ENCODE data around the gene NCS1. TPM values are rescaled to one million over a fixed set of nuclear protein-coding genes. Genes with fewer than 3 reads are reported as not detected.

The NCS1 gene
- total and polyA plus RNA-seq, 2 of the 8 experiments (the other 6 are each of a cell fraction or from before 2014, with no cell fraction given), result 34.7 to 47.6 TPM

DNA sequence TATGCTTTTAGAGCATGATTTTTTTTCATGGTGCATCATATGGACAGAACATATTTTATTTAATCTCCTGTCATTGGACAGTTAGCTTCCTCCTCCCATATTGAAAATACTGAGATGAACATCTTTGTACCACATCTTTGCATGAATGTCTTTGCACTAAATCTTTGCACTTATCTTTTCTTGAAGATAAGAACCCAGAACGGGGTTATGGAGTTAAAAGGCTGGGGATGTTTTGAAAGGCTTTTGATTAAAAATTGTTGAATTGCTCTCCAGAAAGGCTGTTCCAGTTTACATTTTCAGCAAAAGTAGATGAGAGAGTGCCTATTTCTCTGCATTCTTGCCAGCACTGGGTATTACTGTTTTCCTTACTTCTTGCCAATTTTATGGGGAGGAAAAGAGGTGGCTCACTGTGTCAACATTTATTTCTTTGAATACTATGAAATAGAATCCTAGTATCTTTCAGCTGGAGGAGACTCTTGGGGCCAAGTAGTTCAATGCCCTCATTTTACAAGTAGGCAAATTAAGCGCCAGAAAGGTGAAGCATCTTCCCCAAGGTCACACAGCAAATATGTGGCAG, 7.2 kb downstream of the NCS1 start:
- Histone ChIP-seq H3K23me2 (ENCODE audit: low read depth, low read length) (no peaks in the 10 kb centered on the region; the same call in 1 of the 2 replicates), H4K91ac (replicated peaks; ENCODE audit: insufficient read length, low read length) (no peak overlapping the region), H3K9me3 (ENCODE audit: insufficient read depth in 2 of 2, low read depth in 1 of 2, low read length in 1 of 2) (no peaks in the 10 kb centered on the region), H3K79me2 (ENCODE audit: control insufficient read depth in 1 of 2, insufficient read depth in 2 of 2, low read length in 2 of 2) (peaks cover 0 to 33% of the 10 kb centered on the region in 2 experiments; a peak in 2 of 4 replicates), H3K79me1 (ENCODE audit: low read depth, low read length) (peaks cover 19% of the 10 kb centered on the region), H4K8ac (ENCODE audit: extremely low read depth, insufficient read depth, low read length) (no peak overlapping the region), H3K27me3 (replicated peaks in 1 of 4; ENCODE audit: control insufficient read depth in 3 of 4, extremely low read depth in 1 of 4, insufficient read depth in 3 of 4, low read length in 3 of 4) (no peaks in the 10 kb centered on the region), H3K18ac (ENCODE audit: extremely low read depth, low read length) (no peak overlapping the region), H3K36me3 (ENCODE audit: control insufficient read depth in 2 of 4, insufficient read depth in 4 of 4, low read length in 3 of 4) (no peaks in the 10 kb centered on the region), H2BK15ac (ENCODE audit: low read length) (no peak overlapping the region), H2BK5ac (ENCODE audit: low read depth, low read length) (no peak overlapping the region), H3K14ac (ENCODE audit: insufficient read length) (no peak overlapping the region), H3K4me3 (ENCODE audit: extremely low read depth in 1 of 4, insufficient read depth in 2 of 4, low read depth in 3 of 4, low read length in 4 of 4) (no peak overlapping the region), H3K4ac (replicated peaks; ENCODE audit: insufficient read length, low read depth, low read length) (no peak overlapping the region), H3K56ac (replicated peaks; ENCODE audit: insufficient read length, low read depth, low read length) (no peak overlapping the region), H3K23ac (ENCODE audit: insufficient read length) (no peak overlapping the region), H4K20me1 (replicated peaks in 1 of 2; ENCODE audit: control insufficient read depth in 1 of 2, insufficient read depth in 2 of 2, low read length in 2 of 2) (peaks cover 0 to 6% of the 10 kb centered on the region in 2 experiments), H3K4me1 (replicated peaks in 1 of 4; ENCODE audit: control insufficient read depth in 3 of 4, insufficient read depth in 4 of 4, low read length in 3 of 4) (peaks cover 0 to 12% (median 6%) of the 10 kb centered on the region in 4 experiments; a peak in 4 of 7 replicates), H2AFZ (ENCODE audit: low read length) (no peak overlapping the region), H2AK5ac (ENCODE audit: low read depth, low read length) (no peak overlapping the region), H2BK120ac (replicated peaks; ENCODE audit: low read depth, low read length) (no peak overlapping the region), H2BK20ac (ENCODE audit: low read length) (no peak overlapping the region), H3K27ac (ENCODE audit: low read depth, low read length) (no peak overlapping the region), H2BK12ac (ENCODE audit: low read depth, low read length) (no peak overlapping the region), H3K4me2 (ENCODE audit: insufficient read depth in 1 of 2, low read depth in 2 of 2, low read length in 2 of 2) (no peak overlapping the region), H3K9ac (replicated peaks in 1 of 4; ENCODE audit: extremely low read depth in 1 of 4, low read depth in 3 of 4, low read length in 3 of 4) (no peak overlapping the region), H4K5ac (ENCODE audit: insufficient read length, low read depth, low read length) (no peak overlapping the region)
- no peak for TF ChIP-seq GTF2F1 (IDR thresholded peaks at IDR 0.05; ENCODE audit: borderline replicate concordance, low read depth, low read length)
- no peak for TF ChIP-seq TEAD4 (IDR thresholded peaks at IDR 0.05; ENCODE audit: low read depth, low read length)
- TF ChIP-seq SIRT6 (IDR thresholded peaks at IDR 0.05; ENCODE audit: low read length), result no peak
- ChIA-PET CTCF (ENCODE audit: partially characterized antibody) (interaction anchor here (0.7 kb wide), 1 partner anchor 65 kb away, joined by 3 read pairs; no protein-coding TSS in a partner anchor), POLR2A (ENCODE audit: partially characterized antibody) (interaction anchor here (1.2 kb wide), 1 partner anchor 9 kb away, joined by 3 read pairs; no protein-coding TSS in a partner anchor)
- no peak for FAIRE-seq
- 95% methylated on average over 2 of the region's 2 CpGs; no CpG with 5 or more reads in 1 of the 2 experiments for WGBS, 2 experiments (ENCODE audit: extremely low coverage in 1 of 2, insufficient coverage in 1 of 2, insufficient read length in 1 of 2, insufficient replicate concordance in 2 of 2, low coverage in 1 of 2, low lambda C conversion rate in 2 of 2, missing lambda C conversion rate in 1 of 2)
- DNase-seq (ENCODE audit: low read depth in 1 of 2, low spot score in 2 of 2), result no peak

All from H1 (cell line).